GM12878 (cell line): Measurements from ENCODE around the gene MAZ. TPM values are rescaled to one million over a fixed set of nuclear protein-coding genes. Genes with fewer than 3 reads are reported as not detected.

Source experiments
- ATAC-seq: fragments of 200-7000 bp; cut with Tn5 transposase; 3 replicates; pipeline ENCODE4 v1.9.1; 2020; ENCODE audit warnings: mild to moderate bottlenecking, moderate library complexity
- BruUV-seq: library from RNA; stranded (reverse); fragments of 400-500 nt; replicated peaks from 2 replicates; lab custom pipeline; 2021; lab: Mats Ljungman, UMichigan
- CTCF ChIA-PET: fragments of 300-600 bp; sonication (Branson Sonifier 250); formaldehyde crosslinking; extraction: SDS; loops from one replicate; lab custom pipeline; 2021; ENCODE audit warnings: inconsistent platforms; lab: Yijun Ruan, JAX
- POLR2A ChIA-PET: fragments of 350-600 bp; formaldehyde crosslinking; extraction: SDS; loops from one replicate; lab custom pipeline; 2021; ENCODE audit warnings: inconsistent platforms; lab: Charles Lee
- RAD21 ChIA-PET: fragments of 300-600 bp; sonication (Branson Sonifier 250); formaldehyde crosslinking; loops from one replicate; lab custom pipeline; 2023; ENCODE audit warnings: antibody characterized with exemption; ENCODE audit not compliant: unreplicated experiment; lab: Charles Lee
- SMC1A ChIA-PET: fragments of 300-600 bp; sonication (Branson Sonifier 250); formaldehyde crosslinking; loops from one replicate; lab custom pipeline; 2023; ENCODE audit not compliant: unreplicated experiment, uncharacterized antibody; lab: Charles Lee
- DNase-seq: peaks from one replicate; pipeline ENCODE4 v3.0.0-alpha.2; 2011; ENCODE audit warnings: low read depth, low spot score
- FAIRE-seq: peaks from 3 replicates; lab custom pipeline; 2011; peaks lifted over from hg19 to GRCh38; lab: Jason Lieb, UNC
- H2AFZ ChIP-seq: 2 replicates; pipeline ENCODE4 v1.6.0; 2011; ENCODE audit warnings: low read depth, low read length, control low read depth; ENCODE audit not compliant: control insufficient read depth
- H3K27ac ChIP-seq: 2 replicates; pipeline ENCODE4 v1.5.1; 2011; ENCODE audit warnings: control low read depth; ENCODE audit not compliant: control insufficient read depth, insufficient read depth
- H3K27me3 ChIP-seq, 2 experiments: replicated peaks in 1 of 2; 2 replicates each; pipeline versions ENCODE4 v1.6.0 to v1.6.1; 2011; ENCODE audit warnings: low read length in 1 of 2; ENCODE audit not compliant: control insufficient read depth in 2 of 2, insufficient read depth in 2 of 2
- H3K36me3 ChIP-seq, 2 experiments: 2 replicates each; pipeline ENCODE4 v1.5.1; 2011; ENCODE audit warnings: low read length in 1 of 2; ENCODE audit not compliant: control insufficient read depth in 2 of 2, insufficient read depth in 2 of 2
- H3K4me1 ChIP-seq: 2 replicates; pipeline ENCODE4 v1.6.1; 2011; ENCODE audit warnings: mild to moderate bottlenecking, low read length, moderate library complexity, mixed read lengths; ENCODE audit not compliant: control insufficient read depth, insufficient read depth
- H3K4me2 ChIP-seq: 2 replicates; pipeline ENCODE4 v1.6.0; 2011; ENCODE audit warnings: control low read depth; ENCODE audit not compliant: control insufficient read depth, insufficient read depth
- H3K4me3 ChIP-seq: fragments of 200-600 bp; sonication (generic); 2 replicates; pipeline ENCODE4 v1.5.1; 2016
- H3K79me2 ChIP-seq: 2 replicates; pipeline ENCODE4 v1.6.0; 2011; ENCODE audit warnings: low read length; ENCODE audit not compliant: control insufficient read depth, insufficient read depth
- H3K9ac ChIP-seq: 2 replicates; pipeline ENCODE4 v1.8.0; 2011; ENCODE audit warnings: low read length, control low read depth, mixed read lengths; ENCODE audit not compliant: control insufficient read depth, insufficient read depth
- H3K9me3 ChIP-seq: replicated peaks from 3 replicates; pipeline ENCODE4 v1.5.1; 2011; ENCODE audit warnings: mild to moderate bottlenecking, low read length; ENCODE audit not compliant: control insufficient read depth, insufficient read depth
- H4K20me1 ChIP-seq: 2 replicates; pipeline ENCODE4 v1.6.0; 2011; ENCODE audit not compliant: control insufficient read depth, insufficient read depth
- BMI1 ChIP-seq: fragments of 450-650 bp; IDR thresholded peaks from 2 replicates; pipeline ENCODE4 v1.6.1; 2016; ENCODE audit warnings: mild to moderate bottlenecking, moderate library complexity, borderline replicate concordance
- KDM1A ChIP-seq: fragments of 200-600 bp; sonication (generic); IDR thresholded peaks from 2 replicates; pipeline ENCODE4 v1.6.1; 2016; ENCODE audit warnings: borderline replicate concordance
- SMAD5 ChIP-seq: IDR thresholded peaks from 2 replicates; pipeline ENCODE4 v1.6.1; 2016; ENCODE audit warnings: antibody characterized with exemption, low read depth
- ZSCAN29 ChIP-seq: fragments of 450-650 bp; IDR thresholded peaks from 2 replicates; pipeline ENCODE4 v1.6.1; 2017; ENCODE audit warnings: mild to moderate bottlenecking, moderate library complexity
- WGBS: methylation state at CpG from one replicate; pipeline ENCODE4 v1.1.6; 2016; ENCODE audit warnings: low lambda C conversion rate; ENCODE audit not compliant: insufficient replicate concordance, insufficient coverage; ENCODE audit errors: missing lambda C conversion rate; 5-methylcytosine and 5-hydroxymethylcytosine counted together
- in situ Hi-C: fragments of 300-500 bp; cut with MboI; formaldehyde crosslinking; loops from 9 replicates; pipeline ENCODE4 v1.14.3; 2018; ENCODE audit warnings: mixed read lengths
- intact Hi-C: fragments of 100-400 bp; cut with micrococcal nuclease; formaldehyde crosslinking; loops from one replicate; pipeline ENCODE4 v1.14.2; 2022; ENCODE audit not compliant: unreplicated experiment
- polyA plus RNA-seq, 11 experiments: library from polyadenylated mRNA; depleted of rRNA in 4 of 11; unstranded in 6 of 11; stranded (reverse) in 5 of 11; fragments of >200 nt; fragmentation: Nextera tagmentation in 4 of 11; fragmentation: Illumina TruSeq in 1 of 11; extraction: Ambion mirVana in 4 of 11; extraction: Trizol in 1 of 11; gene quantifications; 1 replicate in 1 of 11; 2 replicates in 10 of 11; pipeline versions ENCODE4 v1.2.1 to v1.2.3, GENCODE V29; 2011 to 2016; ENCODE audit warnings: inconsistent platforms in 2 of 11, missing spikeins in 2 of 11, low read depth in 1 of 11
- total RNA-seq, 4 experiments: library from RNA; depleted of rRNA in 3 of 4; stranded (reverse); fragments of >200 nt in 3 of 4; fragmentation: Illumina TruSeq in 1 of 4; extraction: Trizol in 1 of 4; gene quantifications; 2 replicates each; pipeline versions ENCODE4 v1.2.1 to v1.2.3, GENCODE V29; 2013 to 2021

Gene MAZ
- total and polyA plus RNA-seq, 10 of the 15 experiments (the other 5 are each of a cell fraction or from before 2014, with no cell fraction given) = 23.9 to 309 (median 116) TPM

- FAIRE-seq (no peak), ATAC-seq (no peak), DNase-seq (no peak)
- Histone ChIP-seq H2AFZ (no peak overlapping the region), H3K79me2 (peaks cover 26% of the 10 kb centered on the region), H3K9me3 (no peaks in the 10 kb centered on the region), H4K20me1 (no peaks in the 10 kb centered on the region), H3K4me3 (no peak overlapping the region), H3K9ac (no peak overlapping the region), H3K4me2 (no peak overlapping the region), H3K27me3 (no peaks in the 10 kb centered on the region), H3K4me1 (peaks cover 33% of the 10 kb centered on the region), H3K27ac (no peak overlapping the region), H3K36me3 (peaks cover 9 to 13% of the 10 kb centered on the region in 2 experiments; a peak in 2 of 4 replicates)
- CTCF ChIA-PET = interaction anchor here (0.7 to 1.3 kb wide), 2 partner anchors 30 to 35 kb away, joined by 3 read pairs; no protein-coding TSS in a partner anchor
- no TSS peak for BruUV-seq
- in situ Hi-C loops (no loop called here), intact Hi-C loops (no loop called here)
- SMC1A ChIA-PET = no interaction called here
- TF ChIP-seq KDM1A (no peak), ZSCAN29 (no peak), SMAD5 (no peak), BMI1 (no peak)
- WGBS = 79% methylated on average over 9 of the region's 9 CpGs
- POLR2A ChIA-PET = interaction anchor here (0.6 to 1.7 kb wide), 4 partner anchors 7 to 201 kb away, joined by 4 to 9 read pairs (median 6); partner anchors contain the start of gene MVP
- RAD21 ChIA-PET = interaction anchor here (0.6 kb wide), 4 partner anchors 28 to 265 kb away, joined by 3 to 4 read pairs (median 3); no protein-coding TSS in a partner anchor
These were observed 6.7 kb downstream of the MAZ start for GRCh38 chr16:29812754-29813643.
